Gastrocnemius medialis (tissue), 4 donors: ENCODE measurements around the gene ODAPH. TPM values are rescaled to one million over a fixed set of nuclear protein-coding genes. Genes with fewer than 3 reads are reported as not detected.

Experiments
- ATAC-seq, 2 donors: fragments of 150-250 bp; one replicate each; pipeline ENCODE4 v1.9.1; 2016
- DNase-seq, 2 donors: peaks; one replicate each; pipeline ENCODE4 v3.0.0-alpha.2; 2019
- H3K27ac ChIP-seq, 4 donors: fragments of 200-600 bp; sonication (generic); 1 replicate in 1 of 4; 2 replicates in 3 of 4; pipeline ENCODE4 v1.5.1; 2016 to 2018; ENCODE audit warnings: mild to moderate bottlenecking in 2 of 4, moderate library complexity in 1 of 4
- H3K27me3 ChIP-seq, 3 donors: fragments of 200-600 bp; sonication (generic) in 2 of 3; 1 replicate in 1 of 3; 2 replicates in 2 of 3; pipeline versions ENCODE4 v1.5.1 to v1.6.0; 2016 to 2019; ENCODE audit warnings: mild to moderate bottlenecking in 1 of 3, moderate library complexity in 1 of 3
- H3K36me3 ChIP-seq, 2 donors: fragments of 200-600 bp; sonication (generic) in 1 of 2; one replicate each; pipeline ENCODE4 v1.5.1; 2017 to 2018
- H3K4me1 ChIP-seq, 2 donors: fragments of 200-600 bp; sonication (generic) in 1 of 2; one replicate each; pipeline ENCODE4 v1.5.1; 2016 to 2017; ENCODE audit warnings: mild to moderate bottlenecking in 2 of 2
- H3K4me3 ChIP-seq, 4 donors: fragments of 200-600 bp; sonication (generic) in 3 of 4; 1 replicate in 1 of 4; 2 replicates in 3 of 4; pipeline ENCODE4 v1.5.1; 2016 to 2019; ENCODE audit warnings: mild to moderate bottlenecking in 2 of 4
- H3K9me3 ChIP-seq, 3 donors: fragments of 200-600 bp; sonication (generic) in 2 of 3; 1 replicate in 1 of 3; 2 replicates in 2 of 3; pipeline ENCODE4 v1.5.1; 2016 to 2019
- CTCF ChIP-seq, 5 experiments: fragments of 450-650 bp in 3 of 5; fragments of 200-600 bp in 2 of 5; sonication (generic) in 2 of 5; IDR thresholded peaks in 4 of 5; conservative IDR thresholded peaks in 1 of 5; 1 replicate in 4 of 5; 2 replicates in 1 of 5; pipeline ENCODE4 v1.5.1; 2016 to 2019; ENCODE audit warnings: antibody characterized with exemption in 5 of 5, mild to moderate bottlenecking in 3 of 5, moderate library complexity in 3 of 5
- POLR2A ChIP-seq, 2 donors: fragments of 450-650 bp; IDR thresholded peaks; one replicate each; pipeline ENCODE4 v1.6.1; 2017; ENCODE audit warnings: antibody characterized with exemption in 2 of 2, mild to moderate bottlenecking in 2 of 2, moderate library complexity in 2 of 2
- in situ Hi-C, 4 donors: fragments of 200-750 bp; cut with MboI; loops; one replicate each; pipeline versions ENCODE4 v1.15.0 to v1.8.0; 2017; ENCODE audit warnings: low sequenced_read_pairs in 4 of 4
- intact Hi-C: fragments of 100-400 bp; cut with DNase I; formaldehyde crosslinking; loops from one replicate; pipeline ENCODE4 v1.15.1; 2023; ENCODE audit warnings: low total_unique reads
- total RNA-seq, 4 donors: library from RNA; depleted of rRNA; stranded (reverse); fragments of >200 nt; gene quantifications; one replicate each; pipeline versions ENCODE4 v1.1.0 to v1.2.3, GENCODE V29; 2016

The ODAPH gene
- total RNA-seq, 4 donors from 2014 or later, result not detected

- Histone ChIP-seq H3K36me3 (no peaks in the 10 kb centered on the region), H3K9me3 (no peaks in the 10 kb centered on the region), H3K4me3 (no peak overlapping the region), H3K4me1 (no peaks in the 10 kb centered on the region), H3K27me3 (no peaks in the 10 kb centered on the region), H3K27ac (no peak overlapping the region)
- ATAC-seq (no peak), DNase-seq (no peak)
- in situ Hi-C loops, result no loop called here
- intact Hi-C loops, result no loop called here
- TF ChIP-seq CTCF (IDR thresholded peaks at IDR 0.05 in 4 of 5, conservative IDR thresholded peaks at IDR 0.05 in 1 of 5), result no peak
- no peak for TF ChIP-seq POLR2A (IDR thresholded peaks at IDR 0.05)
Observed at GRCh38 chr4:75564023-75564422, 8.2 kb downstream of the ODAPH start.

- H3K27ac ChIP-seq, result no peak overlapping the region
- in situ Hi-C loops, result no loop called here
- H3K4me3 ChIP-seq, result no peak overlapping the region
- intact Hi-C loops, result no loop called here
- ATAC-seq (no peak), DNase-seq (no peak)
- TF ChIP-seq CTCF (IDR thresholded peaks at IDR 0.05 in 4 of 5, conservative IDR thresholded peaks at IDR 0.05 in 1 of 5), result no peak
- no peaks in the 10 kb centered on the region for H3K9me3 ChIP-seq
- no peaks in the 10 kb centered on the region for H3K4me1 ChIP-seq
- H3K27me3 ChIP-seq, result no peaks in the 10 kb centered on the region
- H3K36me3 ChIP-seq, result no peaks in the 10 kb centered on the region
Observed at GRCh38 chr4:75565481-75565880, 9.6 kb downstream of the ODAPH start.

GRCh38 chr4:75566911-75567310 lies 11.0 kb downstream of the ODAPH start:
- H3K9me3 ChIP-seq, result no peaks in the 10 kb centered on the region
- H3K4me3 ChIP-seq, result no peak overlapping the region
- ATAC-seq (no peak), DNase-seq (no peak)
- H3K36me3 ChIP-seq, result no peaks in the 10 kb centered on the region
- no peaks in the 10 kb centered on the region for H3K27me3 ChIP-seq
- TF ChIP-seq CTCF (IDR thresholded peaks at IDR 0.05 in 4 of 5, conservative IDR thresholded peaks at IDR 0.05 in 1 of 5) (no peak), POLR2A (IDR thresholded peaks at IDR 0.05) (no peak)
- in situ Hi-C loops (no loop called here), intact Hi-C loops (no loop called here)
- H3K4me1 ChIP-seq, result no peaks in the 10 kb centered on the region
- no peak overlapping the region for H3K27ac ChIP-seq

GRCh38 chr4:75567725-75568124 lies 11.9 kb downstream of the ODAPH start:
- intact Hi-C loops, result no loop called here
- Histone ChIP-seq H3K27ac (no peak overlapping the region), H3K9me3 (no peaks in the 10 kb centered on the region), H3K36me3 (no peaks in the 10 kb centered on the region), H3K27me3 (no peaks in the 10 kb centered on the region), H3K4me3 (no peak overlapping the region), H3K4me1 (no peaks in the 10 kb centered on the region)
- TF ChIP-seq CTCF (IDR thresholded peaks at IDR 0.05 in 4 of 5, conservative IDR thresholded peaks at IDR 0.05 in 1 of 5), result no peak
- no peak for TF ChIP-seq POLR2A (IDR thresholded peaks at IDR 0.05)
- ATAC-seq (no peak), DNase-seq (no peak)
- in situ Hi-C loops, result no loop called here

- in situ Hi-C loops (no loop called here), intact Hi-C loops (no loop called here)
- Histone ChIP-seq H3K4me1 (no peaks in the 10 kb centered on the region), H3K27me3 (no peaks in the 10 kb centered on the region), H3K9me3 (no peaks in the 10 kb centered on the region), H3K36me3 (no peaks in the 10 kb centered on the region), H3K27ac (no peak overlapping the region), H3K4me3 (no peak overlapping the region)
- DNase-seq, result no peak
- no peak for ATAC-seq
- TF ChIP-seq CTCF (IDR thresholded peaks at IDR 0.05 in 4 of 5, conservative IDR thresholded peaks at IDR 0.05 in 1 of 5) (no peak), POLR2A (IDR thresholded peaks at IDR 0.05) (no peak)
Observed at GRCh38 chr4:75584067-75584466, 28.2 kb downstream of the ODAPH start.
